NT2/D1 (cell line): ENCODE results near the gene LIPG.

Source experiments
- DNase-seq: peaks from one replicate; pipeline ENCODE4 v3.0.0-alpha.2; 2011; ENCODE audit warnings: low read depth, low spot score
- H3K27me3 ChIP-seq: 2 replicates; pipeline ENCODE4 v1.6.0; 2011; ENCODE audit warnings: mild to moderate bottlenecking; ENCODE audit not compliant: insufficient read length, insufficient read depth
- H3K36me3 ChIP-seq: 2 replicates; pipeline ENCODE4 v1.6.1; 2011; ENCODE audit warnings: mild to moderate bottlenecking, low read length, mixed read lengths; ENCODE audit not compliant: insufficient read depth, insufficient read length
- H3K4me1 ChIP-seq: 2 replicates; pipeline ENCODE4 v1.5.1; 2011; ENCODE audit not compliant: insufficient read depth, insufficient read length
- H3K4me3 ChIP-seq: 2 replicates; pipeline ENCODE4 v1.5.1; 2011; ENCODE audit warnings: low read depth; ENCODE audit not compliant: insufficient read length
- H3K9ac ChIP-seq: 2 replicates; pipeline ENCODE4 v1.6.0; 2011; ENCODE audit warnings: low read depth; ENCODE audit not compliant: insufficient read length
- H3K9me3 ChIP-seq: 2 replicates; pipeline ENCODE4 v1.5.1; 2011; ENCODE audit warnings: mild to moderate bottlenecking, low read length; ENCODE audit not compliant: insufficient read depth
- SUZ12 ChIP-seq: IDR thresholded peaks from 2 replicates; pipeline ENCODE4 v1.6.1; 2011; ENCODE audit not compliant: insufficient read length, insufficient read depth; ENCODE audit errors: extremely low read depth
- YY1 ChIP-seq: IDR thresholded peaks from 2 replicates; pipeline ENCODE4 v1.6.1; 2011; ENCODE audit not compliant: insufficient read length, insufficient read depth
- ZNF274 ChIP-seq: IDR thresholded peaks from 2 replicates; pipeline ENCODE4 v1.6.1; 2011; ENCODE audit warnings: mild to moderate bottlenecking, low read depth, low read length

The LIPG gene

GRCh38 chr18:49645841-49646351, 84.0 kb downstream of the LIPG start:
- no peak overlapping the region for H3K4me3 ChIP-seq
- no peak for DNase-seq
- H3K4me1 ChIP-seq = no peaks in the 10 kb centered on the region
- H3K27me3 ChIP-seq = no peaks in the 10 kb centered on the region
- no peaks in the 10 kb centered on the region for H3K36me3 ChIP-seq
- no peaks in the 10 kb centered on the region for H3K9me3 ChIP-seq
- TF ChIP-seq SUZ12 = no peak
- TF ChIP-seq YY1 = no peak
- no peak for TF ChIP-seq ZNF274
- no peak overlapping the region for H3K9ac ChIP-seq

- Histone ChIP-seq H3K4me3 (no peak overlapping the region), H3K9me3 (no peaks in the 10 kb centered on the region), H3K27me3 (no peaks in the 10 kb centered on the region), H3K36me3 (no peaks in the 10 kb centered on the region), H3K9ac (no peak overlapping the region), H3K4me1 (no peaks in the 10 kb centered on the region)
- no peak for DNase-seq
- TF ChIP-seq YY1 (no peak), SUZ12 (no peak), ZNF274 (no peak)
Observed at GRCh38 chr18:49646873-49647272, 85.0 kb downstream of the LIPG start.

- Histone ChIP-seq H3K4me1 (no peaks in the 10 kb centered on the region), H3K27me3 (no peaks in the 10 kb centered on the region), H3K36me3 (no peaks in the 10 kb centered on the region), H3K9me3 (no peaks in the 10 kb centered on the region), H3K4me3 (no peak overlapping the region), H3K9ac (no peak overlapping the region)
- TF ChIP-seq ZNF274 (no peak), YY1 (no peak), SUZ12 (no peak)
- DNase-seq = no peak
Observed at GRCh38 chr18:49647496-49648168, 85.8 kb downstream of the LIPG start.

- Histone ChIP-seq H3K36me3 (no peaks in the 10 kb centered on the region), H3K9me3 (no peaks in the 10 kb centered on the region), H3K4me3 (no peak overlapping the region), H3K9ac (no peak overlapping the region), H3K4me1 (no peaks in the 10 kb centered on the region), H3K27me3 (no peaks in the 10 kb centered on the region)
- TF ChIP-seq ZNF274 (no peak), SUZ12 (no peak), YY1 (no peak)
- no peak for DNase-seq
Observed at GRCh38 chr18:49648326-49648725, 86.5 kb downstream of the LIPG start.
